Measurements from ENCODE around the gene FBLIM1.

FBLIM1 gene

DNA sequence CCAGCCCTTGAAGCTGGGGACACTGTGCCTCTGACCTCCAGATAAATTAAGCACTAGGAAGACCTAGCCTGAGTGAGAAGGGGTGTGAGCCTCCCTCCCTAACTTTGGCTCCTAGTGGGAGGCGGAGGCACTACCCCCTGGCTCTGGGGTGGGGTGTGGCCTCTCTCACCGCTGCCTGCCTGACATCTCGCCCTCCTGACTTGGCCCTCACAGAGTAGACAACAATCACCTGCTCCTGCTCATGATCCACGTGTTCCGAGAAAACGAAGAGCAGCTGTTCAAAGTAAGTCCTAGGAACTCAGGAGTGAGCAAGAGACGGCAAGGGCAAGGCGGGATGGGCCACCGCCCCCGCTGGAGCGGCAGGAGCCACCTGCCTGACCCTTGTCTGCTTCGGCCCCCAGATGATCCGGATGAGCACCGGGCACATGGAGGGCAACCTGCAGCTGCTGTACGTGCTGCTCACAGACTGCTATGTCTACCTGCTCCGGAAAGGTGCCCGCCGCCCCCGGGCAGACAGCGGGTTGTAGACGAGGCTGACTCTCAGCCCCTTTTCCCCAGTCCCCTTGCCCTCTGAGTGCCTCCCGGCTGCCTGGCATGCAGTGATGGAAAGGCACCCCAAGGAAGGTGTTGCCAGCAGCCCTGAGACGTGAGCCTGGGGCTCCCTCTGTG lies 30.6 kb upstream of the FBLIM1 start:
- H3K9me3 Mint-ChIP-seq = no peaks in the 10 kb centered on the region
- TF ChIP-seq, protein P1, sequence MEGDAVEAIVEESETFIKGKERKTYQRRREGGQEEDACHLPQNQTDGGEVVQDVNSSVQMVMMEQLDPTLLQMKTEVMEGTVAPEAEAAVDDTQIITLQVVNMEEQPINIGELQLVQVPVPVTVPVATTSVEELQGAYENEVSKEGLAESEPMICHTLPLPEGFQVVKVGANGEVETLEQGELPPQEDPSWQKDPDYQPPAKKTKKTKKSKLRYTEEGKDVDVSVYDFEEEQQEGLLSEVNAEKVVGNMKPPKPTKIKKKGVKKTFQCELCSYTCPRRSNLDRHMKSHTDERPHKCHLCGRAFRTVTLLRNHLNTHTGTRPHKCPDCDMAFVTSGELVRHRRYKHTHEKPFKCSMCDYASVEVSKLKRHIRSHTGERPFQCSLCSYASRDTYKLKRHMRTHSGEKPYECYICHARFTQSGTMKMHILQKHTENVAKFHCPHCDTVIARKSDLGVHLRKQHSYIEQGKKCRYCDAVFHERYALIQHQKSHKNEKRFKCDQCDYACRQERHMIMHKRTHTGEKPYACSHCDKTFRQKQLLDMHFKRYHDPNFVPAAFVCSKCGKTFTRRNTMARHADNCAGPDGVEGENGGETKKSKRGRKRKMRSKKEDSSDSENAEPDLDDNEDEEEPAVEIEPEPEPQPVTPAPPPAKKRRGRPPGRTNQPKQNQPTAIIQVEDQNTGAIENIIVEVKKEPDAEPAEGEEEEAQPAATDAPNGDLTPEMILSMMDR (IDR thresholded peaks at IDR 0.05; ENCODE audit: unreplicated experiment in 3 of 3) = no peak
- H3K27me3 Mint-ChIP-seq (ENCODE audit: low read depth) = no peaks in the 10 kb centered on the region
- peaks cover 26% of the 10 kb centered on the region for H3K36me3 Mint-ChIP-seq (ENCODE audit: low read depth)
- no peak overlapping the region for H3K4me3 Mint-ChIP-seq
- H3K27ac Mint-ChIP-seq = peak overlapping the region in 1 of 3 experiments; percentile 28
- peaks cover 18% of the 10 kb centered on the region for H3K4me1 Mint-ChIP-seq

DNA sequence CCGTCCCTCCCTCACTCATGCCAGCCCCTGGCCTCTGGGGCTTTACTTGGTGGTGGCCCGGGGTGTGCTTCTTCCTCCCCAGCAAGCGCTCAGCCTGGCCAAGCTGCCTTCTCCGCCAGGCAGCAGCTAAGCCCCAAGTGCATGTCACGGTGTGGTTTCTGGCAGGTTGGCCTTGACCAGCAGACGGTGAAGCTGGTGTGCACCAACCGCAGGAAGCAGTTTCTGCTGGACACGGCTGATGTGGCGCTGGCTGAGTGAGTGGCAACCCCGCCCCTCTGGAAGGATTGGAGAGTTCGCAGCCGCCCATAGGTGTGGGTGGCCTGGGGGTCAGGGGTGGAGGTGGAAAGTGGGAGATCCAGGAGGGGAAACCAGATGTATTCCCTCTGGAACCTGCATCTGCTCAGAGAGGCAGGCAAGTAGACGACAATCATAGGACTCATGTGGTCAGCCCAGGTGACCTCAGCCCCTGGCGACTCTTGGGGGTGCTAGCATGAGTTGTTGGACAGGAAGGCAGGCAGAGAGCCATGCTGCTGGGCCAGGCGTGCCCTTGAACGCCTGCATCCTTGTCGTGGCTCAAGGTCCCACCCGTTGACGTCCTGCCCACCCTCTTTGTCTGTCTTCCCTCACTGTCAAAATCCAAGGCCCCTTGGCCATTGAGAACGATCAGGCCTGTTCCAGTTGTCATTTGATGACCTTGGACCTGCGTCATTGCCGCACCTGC lies 29.5 kb upstream of the FBLIM1 start:
- Mint-ChIP-seq H3K27ac (no peak overlapping the region), H3K4me3 (no peak overlapping the region), H3K27me3 (ENCODE audit: low read depth) (no peaks in the 10 kb centered on the region), H3K36me3 (ENCODE audit: low read depth) (peaks cover 31% of the 10 kb centered on the region), H3K4me1 (peaks cover 18% of the 10 kb centered on the region), H3K9me3 (no peaks in the 10 kb centered on the region)
- TF ChIP-seq, protein P1 (IDR thresholded peaks at IDR 0.05; ENCODE audit: unreplicated experiment in 3 of 3) = no peak

DNA sequence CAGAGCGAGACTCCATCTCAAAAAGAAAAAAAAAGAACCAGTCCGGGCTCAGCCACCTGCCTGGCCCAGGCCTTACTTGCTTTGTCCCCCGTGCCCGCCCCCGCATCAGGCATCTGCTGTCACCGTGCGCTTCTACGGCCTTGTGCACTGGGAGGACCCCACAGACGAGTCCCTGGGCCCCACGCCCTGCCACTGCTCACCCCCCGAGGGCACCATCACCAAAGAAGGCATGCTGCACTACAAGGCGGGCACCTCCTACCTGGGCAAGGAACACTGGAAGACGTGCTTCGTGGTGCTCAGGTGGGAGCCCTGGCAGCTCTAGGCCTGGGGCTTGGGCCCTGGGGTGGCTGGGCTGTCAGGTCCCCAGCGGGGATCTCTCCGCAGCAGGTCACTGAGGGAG lies 28.2 kb upstream of the FBLIM1 start:
- Mint-ChIP-seq H3K36me3 (ENCODE audit: low read depth) (peaks cover 31% of the 10 kb centered on the region), H3K27ac (no peak overlapping the region), H3K4me3 (no peak overlapping the region), H3K9me3 (no peaks in the 10 kb centered on the region), H3K27me3 (ENCODE audit: low read depth) (no peaks in the 10 kb centered on the region), H3K4me1 (peaks cover 18% of the 10 kb centered on the region)
- TF ChIP-seq, protein P1 (IDR thresholded peaks at IDR 0.05; ENCODE audit: unreplicated experiment in 3 of 3) = no peak

DNA sequence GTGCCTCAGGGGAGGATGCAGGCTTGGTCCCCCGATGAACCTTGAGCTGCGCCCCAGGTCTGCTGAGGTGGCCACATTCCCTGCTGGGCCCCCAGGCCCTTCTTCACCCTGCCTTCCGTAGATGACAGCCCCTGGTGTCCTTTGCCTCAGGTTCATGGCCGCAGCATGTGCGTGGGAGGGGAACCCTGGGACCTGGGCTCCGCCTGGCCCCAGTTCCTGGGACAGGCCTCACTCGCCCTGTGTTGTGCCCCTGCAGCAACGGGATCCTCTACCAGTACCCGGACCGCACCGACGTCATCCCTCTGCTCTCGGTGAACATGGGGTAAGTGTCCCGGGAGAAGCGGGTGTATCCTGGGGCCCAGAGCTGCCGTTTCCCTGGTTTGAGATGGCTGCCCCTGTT lies 27.7 kb upstream of the FBLIM1 start:
- Mint-ChIP-seq H3K4me3 (no peak overlapping the region), H3K4me1 (peaks cover 16% of the 10 kb centered on the region), H3K27ac (no peak overlapping the region), H3K9me3 (no peaks in the 10 kb centered on the region), H3K27me3 (ENCODE audit: low read depth) (no peaks in the 10 kb centered on the region), H3K36me3 (ENCODE audit: low read depth) (peaks cover 28% of the 10 kb centered on the region)
- TF ChIP-seq, protein P1 (IDR thresholded peaks at IDR 0.05; ENCODE audit: unreplicated experiment in 3 of 3) = no peak

DNA sequence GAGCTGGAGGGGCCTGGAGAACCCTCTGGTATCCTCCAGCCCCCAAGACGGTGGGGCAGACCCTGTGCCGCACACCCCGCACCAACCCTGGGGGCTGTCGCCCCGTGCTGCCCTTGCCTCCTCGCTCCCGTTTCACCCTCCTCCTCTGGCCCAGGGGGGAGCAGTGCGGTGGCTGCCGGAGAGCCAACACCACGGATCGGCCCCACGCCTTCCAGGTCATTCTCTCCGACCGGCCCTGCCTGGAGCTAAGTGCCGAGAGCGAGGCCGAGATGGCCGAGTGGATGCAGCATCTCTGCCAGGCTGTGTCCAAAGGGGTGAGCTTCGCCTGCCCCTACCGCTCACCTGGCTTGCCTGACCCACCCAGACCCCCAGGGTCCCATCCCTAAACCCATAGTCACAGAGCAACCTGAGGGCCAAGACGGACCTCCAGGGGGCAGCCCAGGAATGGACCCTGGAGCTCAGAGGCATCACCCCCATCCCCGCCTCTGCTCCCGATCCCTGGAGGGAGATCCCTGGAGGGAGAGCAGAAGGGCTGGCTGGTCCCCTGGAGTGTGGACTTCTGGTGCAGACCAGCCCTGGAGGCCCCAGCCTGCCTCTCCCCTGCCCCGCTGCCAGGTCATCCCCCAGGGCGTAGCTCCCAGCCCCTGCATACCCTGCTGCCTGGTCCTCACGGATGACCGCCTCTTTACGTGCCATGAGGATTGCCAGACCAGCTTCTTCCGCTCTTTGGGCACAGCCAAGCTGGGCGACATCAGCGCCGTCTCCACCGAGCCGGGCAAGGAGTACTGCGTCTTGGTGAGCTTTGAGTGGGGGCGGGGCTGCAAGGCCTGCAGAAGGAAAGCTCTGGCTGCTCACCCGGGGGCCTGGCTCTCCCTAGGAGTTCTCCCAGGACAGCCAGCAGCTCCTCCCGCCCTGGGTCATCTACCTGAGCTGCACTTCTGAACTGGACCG lies 26.6 kb upstream of the FBLIM1 start:
- no peaks in the 10 kb centered on the region for H3K27me3 Mint-ChIP-seq (ENCODE audit: low read depth)
- H3K9me3 Mint-ChIP-seq = no peaks in the 10 kb centered on the region
- no peak overlapping the region for H3K27ac Mint-ChIP-seq
- H3K4me3 Mint-ChIP-seq = no peak overlapping the region
- peaks cover 10% of the 10 kb centered on the region for H3K4me1 Mint-ChIP-seq
- TF ChIP-seq, protein P1 (IDR thresholded peaks at IDR 0.05; ENCODE audit: unreplicated experiment in 3 of 3) = no peak
- H3K36me3 Mint-ChIP-seq (ENCODE audit: low read depth) = peaks cover 22% of the 10 kb centered on the region
